Activated CD4-positive, alpha-beta T cell treated with anti-CD3 and anti-CD28 coated beads, Interleukin-2, amount 50 U/mL, for 4 hours (primary cell): ENCODE results near the gene CRKL.
"Not testable (repeated sequence)": the region's sequence is repeated elsewhere in the genome, so short reads cannot be mapped to it uniquely, and the experiment has no call there.

ENCODE experiments used
- DNase-seq, 2 experiments: peaks; one replicate each; pipeline ENCODE4 v3.0.0-alpha.2; 2020

Gene CRKL

GRCh38 chr22:20901093-20902033, 15.8 kb upstream of the CRKL start:
- DNase-seq: not testable (repeated sequence)

GRCh38 chr22:20903093-20903492, 14.1 kb upstream of the CRKL start:
- DNase-seq: no peak

GRCh38 chr22:20904008-20904979, 12.9 kb upstream of the CRKL start:
- no peak for DNase-seq

- DNase-seq: no peak
Observed at GRCh38 chr22:20904980-20905355, 12.2 kb upstream of the CRKL start.

GRCh38 chr22:20905415-20906386, 11.5 kb upstream of the CRKL start:
- DNase-seq: no peak

GRCh38 chr22:20906387-20906767, 10.8 kb upstream of the CRKL start:
- no peak for DNase-seq

GRCh38 chr22:20908717-20909116, 8.5 kb upstream of the CRKL start:
- DNase-seq: not testable (repeated sequence)

GRCh38 chr22:20909543-20910303, 7.5 kb upstream of the CRKL start:
- no peak for DNase-seq

- no peak for DNase-seq
Observed at GRCh38 chr22:20912494-20912893, 4.7 kb upstream of the CRKL start.

- no peak for DNase-seq
Observed at GRCh38 chr22:20918663-20919218, 1.5 kb downstream of the CRKL start.

GRCh38 chr22:20919718-20920117, 2.5 kb downstream of the CRKL start:
- no peak for DNase-seq

- DNase-seq: no peak
Observed at GRCh38 chr22:20920881-20921203, 3.6 kb downstream of the CRKL start.

- DNase-seq: no peak
Observed at GRCh38 chr22:20922141-20922751, 5.0 kb downstream of the CRKL start.

GRCh38 chr22:20926243-20926642, 9.0 kb downstream of the CRKL start:
- DNase-seq: no peak

GRCh38 chr22:20927940-20928572, 10.8 kb downstream of the CRKL start:
- no peak for DNase-seq

- DNase-seq: no peak
Observed at GRCh38 chr22:20928573-20928967, 11.4 kb downstream of the CRKL start.

- no peak for DNase-seq
Observed at GRCh38 chr22:20930004-20930403, 12.8 kb downstream of the CRKL start.

GRCh38 chr22:20930435-20930834, 13.2 kb downstream of the CRKL start:
- DNase-seq: not testable (repeated sequence)

- DNase-seq: no peak
Observed at GRCh38 chr22:20931126-20931654, 14.0 kb downstream of the CRKL start.

GRCh38 chr22:20933910-20934309, 16.7 kb downstream of the CRKL start:
- no peak for DNase-seq
